GM12892 (cell line): ENCODE data around the gene CHKA.

Experiments used
- POLR2A ChIP-seq: IDR thresholded peaks from 2 replicates; pipeline ENCODE4 v1.6.1; 2011; ENCODE audit warnings: low read depth, low read length, control low read depth
- TAF1 ChIP-seq: IDR thresholded peaks from 2 replicates; pipeline ENCODE4 v1.6.1; 2011; ENCODE audit warnings: low read depth, mild to moderate bottlenecking, control low read depth, low read length, borderline replicate concordance

DNA sequence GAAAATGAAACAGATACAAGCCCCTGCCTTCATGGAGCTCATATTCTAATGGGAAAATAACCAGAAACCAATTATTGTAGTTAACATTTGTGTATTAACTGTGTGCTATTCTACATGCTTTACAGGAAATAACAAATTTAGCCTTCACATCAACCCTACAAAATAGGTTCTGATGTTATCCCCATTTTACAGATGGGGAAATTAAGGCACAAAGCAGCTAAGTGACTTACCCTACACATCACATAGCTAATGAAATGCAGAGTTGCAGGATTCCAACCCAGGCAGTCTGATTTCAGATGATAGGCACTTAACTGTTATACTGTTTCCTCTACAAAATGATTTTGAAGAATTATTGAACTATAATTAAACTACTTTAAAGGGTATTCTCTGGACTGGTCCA is 48.3 kb upstream of the CHKA start:
- TF ChIP-seq TAF1 (no peak), POLR2A (no peak)
